Stomach (tissue), 9 donors: ENCODE data around the gene MAVS. TPM values are rescaled to one million over a fixed set of nuclear protein-coding genes. Genes with fewer than 3 reads are reported as not detected.
"Not testable (repeated sequence)": the region's sequence is repeated elsewhere in the genome, so short reads cannot be mapped to it uniquely, and the experiment has no call there.

ENCODE experiments used
- DNase-seq, 2 donors: peaks; one replicate each; pipeline versions ENCODE4 v3.0.0 to v3.0.0-alpha.2; 2013 to 2019
- H3K27ac ChIP-seq, 5 donors: fragments of 200-600 bp in 4 of 5; sonication (generic) in 4 of 5; one replicate each; pipeline ENCODE4 v1.5.1; 2013 to 2019; ENCODE audit warnings: mild to moderate bottlenecking in 1 of 5, moderate library complexity in 1 of 5
- H3K27me3 ChIP-seq, 3 donors: fragments of 200-600 bp; sonication (generic); one replicate each; pipeline ENCODE4 v1.5.1; 2017 to 2019; ENCODE audit warnings: mixed run types in 1 of 3
- H3K36me3 ChIP-seq, 4 donors: fragments of 200-600 bp; sonication (generic); 1 replicate in 3 of 4; 2 replicates in 1 of 4; pipeline ENCODE4 v1.5.1; 2016 to 2019
- H3K4me1 ChIP-seq, 4 donors: fragments of 200-600 bp; sonication (generic); one replicate each; pipeline ENCODE4 v1.5.1; 2016 to 2019
- H3K4me3 ChIP-seq, 4 donors: fragments of 200-600 bp; sonication (generic) in 3 of 4; one replicate each; pipeline ENCODE4 v1.5.1; 2016 to 2019; ENCODE audit warnings: mild to moderate bottlenecking in 1 of 4
- H3K9me3 ChIP-seq, 4 donors: fragments of 200-600 bp; sonication (generic); one replicate each; pipeline ENCODE4 v1.5.1; 2016 to 2019
- EP300 ChIP-seq: sonication (generic); formaldehyde crosslinking; IDR thresholded peaks from one replicate; pipeline ENCODE4 v1.6.1; 2017; ENCODE audit warnings: antibody characterized with exemption
- POLR2A ChIP-seq, 4 donors: fragments of 450-650 bp; IDR thresholded peaks; one replicate each; pipeline ENCODE4 v1.6.1; 2016; ENCODE audit warnings: antibody characterized with exemption in 4 of 4, control low read depth in 2 of 4, mild to moderate bottlenecking in 1 of 4, moderate library complexity in 1 of 4
- POLR2AphosphoS5 ChIP-seq, 3 donors: sonication (generic); formaldehyde crosslinking; IDR thresholded peaks; one replicate each; pipeline ENCODE4 v1.6.1; 2016; ENCODE audit warnings: antibody characterized with exemption in 3 of 3
- WGBS, 5 donors: extraction: QIAGEN DNeasy Blood & Tissue Kit in 3 of 5; methylation state at CpG; one replicate each; pipeline versions ENCODE4 v1.1.5 to v1.1.7; 2013 to 2018; 5-methylcytosine and 5-hydroxymethylcytosine counted together
- intact Hi-C: fragments of 100-400 bp; cut with DNase I; formaldehyde crosslinking; loops from one replicate; pipeline ENCODE4 v1.15.1; 2023; ENCODE audit warnings: low total_unique reads
- polyA plus RNA-seq, 3 donors: library from polyadenylated mRNA; stranded (reverse); fragments of 200-250 nt; gene quantifications; one replicate each; pipeline ENCODE4 v1.2.3, GENCODE V29; 2013
- total RNA-seq, 5 donors: library from RNA; depleted of rRNA; stranded (reverse); fragments of >200 nt; gene quantifications; one replicate each; pipeline versions ENCODE4 v1.1.0 to v1.2.3, GENCODE V29; 2014 to 2016
- TF ChIP-seq, protein P1 (sequence below), 7 experiments: fragments of 450-650 bp in 4 of 7; fragments of 200-600 bp in 3 of 7; sonication (generic) in 3 of 7; IDR thresholded peaks; one replicate each; pipeline ENCODE4 v1.5.1; 2016 to 2019; ENCODE audit warnings: antibody characterized with exemption in 7 of 7, control low read depth in 2 of 7, mild to moderate bottlenecking in 1 of 7
- donor health status: healthy with polysubstance abuse.
- donor health status: Bipolar disorder and iron deficiency.
- donor health status: healthy.

The MAVS gene
- total and polyA plus RNA-seq, 8 donors, result 6.3 to 50.4 (median 30.8) TPM

DNA sequence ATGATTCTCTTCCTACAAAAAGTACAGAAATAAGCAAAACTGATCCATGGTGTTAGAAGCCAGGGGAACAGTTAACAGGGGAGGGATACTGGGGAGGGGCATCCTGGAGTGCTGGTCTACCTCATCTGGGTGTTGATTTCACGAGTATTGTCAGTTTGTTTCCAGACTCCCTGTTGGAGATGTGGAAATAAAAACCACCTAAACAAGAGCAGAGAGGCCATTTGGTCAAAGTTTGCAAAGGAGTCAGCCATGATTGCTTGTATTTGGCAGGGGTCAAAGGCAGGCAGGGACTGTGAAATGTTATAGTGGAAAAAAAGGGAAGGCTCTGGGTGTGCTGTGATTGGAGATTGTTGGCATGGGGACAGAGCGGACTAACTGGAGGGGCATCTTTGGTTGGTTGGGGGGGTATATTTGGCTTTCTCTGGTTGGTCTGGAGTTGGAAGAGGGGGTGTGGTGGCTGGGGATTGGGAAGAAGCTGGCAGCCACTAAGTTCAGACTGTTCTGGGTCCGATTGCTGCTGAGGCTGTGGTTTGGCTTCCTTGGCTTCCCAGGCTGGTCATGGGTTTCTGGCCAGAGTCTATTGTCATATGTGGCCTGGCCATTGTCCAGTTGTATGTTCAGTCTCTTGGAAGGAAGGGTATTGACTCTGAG is 27.7 kb downstream of the MAVS start:
- Histone ChIP-seq H3K27me3 (no peaks in the 10 kb centered on the region), H3K9me3 (no peaks in the 10 kb centered on the region), H3K27ac (no peak overlapping the region), H3K36me3 (peaks cover 0 to 64% (median 52%) of the 10 kb centered on the region in 4 donors), H3K4me1 (peaks cover 0 to 12% (median 4%) of the 10 kb centered on the region in 4 donors), H3K4me3 (no peak overlapping the region)
- TF ChIP-seq EP300 (no peak), POLR2AphosphoS5 (IDR thresholded peaks at IDR 0.05) (no peak), POLR2A (IDR thresholded peaks at IDR 0.05) (no peak)
- TF ChIP-seq, protein P1, sequence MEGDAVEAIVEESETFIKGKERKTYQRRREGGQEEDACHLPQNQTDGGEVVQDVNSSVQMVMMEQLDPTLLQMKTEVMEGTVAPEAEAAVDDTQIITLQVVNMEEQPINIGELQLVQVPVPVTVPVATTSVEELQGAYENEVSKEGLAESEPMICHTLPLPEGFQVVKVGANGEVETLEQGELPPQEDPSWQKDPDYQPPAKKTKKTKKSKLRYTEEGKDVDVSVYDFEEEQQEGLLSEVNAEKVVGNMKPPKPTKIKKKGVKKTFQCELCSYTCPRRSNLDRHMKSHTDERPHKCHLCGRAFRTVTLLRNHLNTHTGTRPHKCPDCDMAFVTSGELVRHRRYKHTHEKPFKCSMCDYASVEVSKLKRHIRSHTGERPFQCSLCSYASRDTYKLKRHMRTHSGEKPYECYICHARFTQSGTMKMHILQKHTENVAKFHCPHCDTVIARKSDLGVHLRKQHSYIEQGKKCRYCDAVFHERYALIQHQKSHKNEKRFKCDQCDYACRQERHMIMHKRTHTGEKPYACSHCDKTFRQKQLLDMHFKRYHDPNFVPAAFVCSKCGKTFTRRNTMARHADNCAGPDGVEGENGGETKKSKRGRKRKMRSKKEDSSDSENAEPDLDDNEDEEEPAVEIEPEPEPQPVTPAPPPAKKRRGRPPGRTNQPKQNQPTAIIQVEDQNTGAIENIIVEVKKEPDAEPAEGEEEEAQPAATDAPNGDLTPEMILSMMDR (IDR thresholded peaks at IDR 0.05), result no peak
- intact Hi-C loops, result no loop called here
- 55 to 74% (median 62%) methylated on average over 3 of the region's 3 CpGs for WGBS, 5 donors
- DNase-seq, result no peak

DNA sequence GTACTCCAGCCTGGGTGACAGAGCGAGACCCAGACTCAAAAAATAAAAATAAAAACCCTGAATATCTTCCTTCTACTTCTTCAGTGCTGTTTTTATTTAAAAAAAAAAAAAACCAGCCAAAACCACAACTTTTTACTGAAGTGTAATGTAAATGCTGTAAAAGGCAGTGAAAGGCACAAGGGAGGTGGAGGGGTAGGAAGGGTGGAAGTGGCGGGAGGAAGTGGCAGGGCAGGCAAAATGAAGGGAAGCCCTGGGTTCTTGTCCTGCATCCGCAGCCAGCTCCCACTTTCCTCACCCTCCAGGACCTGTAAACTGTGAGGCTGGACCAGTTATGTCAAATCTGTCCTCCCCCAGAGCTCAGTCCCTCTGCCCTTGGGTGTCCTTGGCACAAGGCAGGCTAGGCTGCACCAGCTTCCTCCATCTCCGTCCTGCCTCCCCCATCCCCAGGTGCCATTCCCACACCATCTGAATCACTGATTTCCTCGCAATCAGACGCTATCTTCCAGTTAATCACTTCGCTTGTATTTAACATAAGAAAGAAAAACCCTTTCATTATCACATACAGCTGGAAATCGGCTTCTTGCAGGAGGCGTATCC is 28.8 kb downstream of the MAVS start:
- intact Hi-C loops, result no loop called here
- DNase-seq, result no peak
- TF ChIP-seq POLR2A (IDR thresholded peaks at IDR 0.05) (no peak), POLR2AphosphoS5 (IDR thresholded peaks at IDR 0.05) (peak in 1 of 3 donors; percentile 26), EP300 (no peak)
- TF ChIP-seq, protein P1 (IDR thresholded peaks at IDR 0.05), result no peak
- WGBS, 5 donors, result 60 to 72% (median 69%) methylated on average over 9 of the region's 9 CpGs
- Histone ChIP-seq H3K9me3 (no peaks in the 10 kb centered on the region), H3K4me1 (peaks cover 0 to 12% (median 4%) of the 10 kb centered on the region in 4 donors), H3K27me3 (no peaks in the 10 kb centered on the region), H3K27ac (no peak overlapping the region), H3K4me3 (no peak overlapping the region), H3K36me3 (peaks cover 0 to 54% (median 42%) of the 10 kb centered on the region in 4 donors)

DNA sequence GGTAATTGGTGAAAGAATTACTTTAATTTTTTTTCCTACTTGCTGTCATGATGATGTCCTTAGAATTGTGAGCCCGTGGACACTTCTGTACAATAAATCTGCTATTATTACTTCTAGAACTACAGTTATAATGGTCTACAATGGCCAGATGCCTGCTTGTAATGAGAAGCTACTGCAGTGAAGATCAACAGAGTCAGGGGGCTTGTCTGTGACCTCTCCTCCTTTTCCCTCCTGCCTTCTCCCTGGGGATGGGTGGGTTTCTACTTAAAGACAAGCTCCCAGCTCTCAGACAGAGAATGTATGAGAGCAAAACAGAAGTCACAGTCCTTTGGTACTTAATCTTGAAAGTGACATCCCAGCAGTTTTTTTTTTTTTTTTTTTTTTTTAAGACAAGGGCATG is 29.4 kb downstream of the MAVS start:
- DNase-seq, result no peak
- Histone ChIP-seq H3K36me3 (peaks cover 0 to 50% (median 39%) of the 10 kb centered on the region in 4 donors), H3K27ac (no peak overlapping the region), H3K9me3 (no peaks in the 10 kb centered on the region), H3K4me1 (peaks cover 0 to 12% (median 4%) of the 10 kb centered on the region in 4 donors), H3K27me3 (no peaks in the 10 kb centered on the region), H3K4me3 (no peak overlapping the region)
- intact Hi-C loops, result no loop called here
- TF ChIP-seq POLR2AphosphoS5 (IDR thresholded peaks at IDR 0.05) (no peak), POLR2A (IDR thresholded peaks at IDR 0.05) (no peak), EP300 (no peak)
- TF ChIP-seq, protein P1 (IDR thresholded peaks at IDR 0.05), result no peak
- WGBS, 5 donors, result 53 to 86% (median 63%) methylated on average over 1 of the region's 1 CpG

DNA sequence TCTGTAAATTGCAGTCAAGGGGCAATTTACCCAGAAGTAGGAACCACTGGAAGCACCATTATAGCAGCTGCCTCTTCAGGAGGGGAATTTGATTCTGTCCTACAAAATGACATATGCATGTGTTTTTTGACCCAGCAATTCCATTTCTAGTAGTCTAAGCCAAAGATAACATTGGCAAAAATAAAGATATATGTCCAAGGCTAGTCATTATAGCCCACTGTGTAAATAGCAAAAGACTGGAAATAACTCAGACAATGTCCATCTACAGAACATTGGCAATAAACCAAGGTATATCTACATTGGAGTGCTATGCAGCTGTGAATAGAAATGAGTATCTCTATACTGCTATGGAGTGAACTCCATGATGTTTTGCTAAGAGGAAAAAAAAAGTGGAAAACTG is 30.0 kb downstream of the MAVS start:
- H3K27ac ChIP-seq, result no peak overlapping the region
- TF ChIP-seq POLR2A (IDR thresholded peaks at IDR 0.05), result no peak
- TF ChIP-seq POLR2AphosphoS5 (IDR thresholded peaks at IDR 0.05), result no peak
- TF ChIP-seq, protein P1 (IDR thresholded peaks at IDR 0.05), result no peak
- no peak for TF ChIP-seq EP300
- H3K9me3 ChIP-seq, result no peaks in the 10 kb centered on the region
- intact Hi-C loops, result no loop called here
- H3K36me3 ChIP-seq, result peaks cover 0 to 43% (median 32%) of the 10 kb centered on the region in 4 donors
- DNase-seq, result no peak
- H3K4me1 ChIP-seq, result peaks cover 0 to 12% (median 4%) of the 10 kb centered on the region in 4 donors
- no peaks in the 10 kb centered on the region for H3K27me3 ChIP-seq
- H3K4me3 ChIP-seq, result no peak overlapping the region

DNA sequence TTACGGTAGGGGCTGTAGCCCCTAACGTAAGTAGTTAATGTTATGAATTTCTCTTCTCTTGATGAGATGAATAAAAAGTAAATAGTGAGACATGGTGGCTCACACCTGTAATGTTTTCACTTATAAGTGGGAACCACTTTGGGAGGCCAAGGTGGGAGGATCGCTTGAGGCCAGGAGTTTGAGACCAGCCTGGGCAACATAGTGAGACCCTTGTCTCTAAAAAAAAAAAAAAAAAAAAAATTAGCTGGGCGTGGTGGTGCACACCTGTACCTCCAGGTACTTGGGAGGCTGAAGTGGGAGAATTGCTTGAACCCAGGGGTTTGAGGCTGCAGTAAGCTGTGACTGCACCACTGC is 32.3 kb downstream of the MAVS start:
- Histone ChIP-seq H3K36me3 (peaks cover 0 to 21% (median 12%) of the 10 kb centered on the region in 4 donors), H3K4me1 (peaks cover 0 to 11% (median 4%) of the 10 kb centered on the region in 4 donors)
- intact Hi-C loops, H3K27ac ChIP-seq, H3K9me3 ChIP-seq, H3K4me3 ChIP-seq, H3K27me3 ChIP-seq, DNase-seq: not testable (repeated sequence)
- WGBS, 5 donors, result 91 to 100% (median 98%) methylated on average over 4 of the region's 4 CpGs
